Measurements from ENCODE around the gene ZNFX1. TPM values are rescaled to one million over a fixed set of nuclear protein-coding genes. Genes with fewer than 3 reads are reported as not detected.
"Not testable (repeated sequence)": the region's sequence is repeated elsewhere in the genome, so short reads cannot be mapped to it uniquely, and the experiment has no call there.

Gene ZNFX1
- total RNA-seq, 1 donor from 2014 or later: 10.7 TPM

- no peaks in the 10 kb centered on the region for H3K36me3 Mint-ChIP-seq (ENCODE audit: insufficient read depth)
- DNase-seq (ENCODE audit: low spot score, unreplicated experiment): no peak
- H3K9me3 Mint-ChIP-seq (ENCODE audit: low read depth): peaks cover 6% of the 10 kb centered on the region
- no peaks in the 10 kb centered on the region for H3K4me1 Mint-ChIP-seq (ENCODE audit: low read depth)
- H3K4me3 Mint-ChIP-seq (ENCODE audit: low read depth): no peak overlapping the region
- H3K27me3 Mint-ChIP-seq: no peaks in the 10 kb centered on the region
- TF ChIP-seq CTCF (IDR thresholded peaks at IDR 0.05; ENCODE audit: unreplicated experiment): no peak
- H3K27ac Mint-ChIP-seq: no peak overlapping the region
These were observed 70.8 kb downstream of the ZNFX1 start for GRCh38 chr20:49207076-49207475.

- Mint-ChIP-seq H3K4me3 (ENCODE audit: low read depth) (no peak overlapping the region), H3K36me3 (ENCODE audit: insufficient read depth) (no peaks in the 10 kb centered on the region), H3K4me1 (ENCODE audit: low read depth) (no peaks in the 10 kb centered on the region), H3K27me3 (no peaks in the 10 kb centered on the region), H3K9me3 (ENCODE audit: low read depth) (peaks cover 3% of the 10 kb centered on the region), H3K27ac (no peak overlapping the region)
- no peak for DNase-seq (ENCODE audit: low spot score, unreplicated experiment)
- no peak for TF ChIP-seq CTCF (IDR thresholded peaks at IDR 0.05; ENCODE audit: unreplicated experiment)
These were observed 74.1 kb downstream of the ZNFX1 start for GRCh38 chr20:49203746-49204145.

GRCh38 chr20:49203011-49203410 is 74.8 kb downstream of the ZNFX1 start:
- Mint-ChIP-seq H3K36me3 (ENCODE audit: insufficient read depth) (no peaks in the 10 kb centered on the region), H3K9me3 (ENCODE audit: low read depth) (peaks cover 3% of the 10 kb centered on the region), H3K27me3 (no peaks in the 10 kb centered on the region), H3K27ac (no peak overlapping the region), H3K4me3 (ENCODE audit: low read depth) (no peak overlapping the region), H3K4me1 (ENCODE audit: low read depth) (no peaks in the 10 kb centered on the region)
- no peak for TF ChIP-seq CTCF (IDR thresholded peaks at IDR 0.05; ENCODE audit: unreplicated experiment)
- DNase-seq (ENCODE audit: low spot score, unreplicated experiment): no peak

GRCh38 chr20:49199729-49200293 is 78.0 kb downstream of the ZNFX1 start:
- TF ChIP-seq CTCF (IDR thresholded peaks at IDR 0.05; ENCODE audit: unreplicated experiment): no peak
- no peaks in the 10 kb centered on the region for H3K27me3 Mint-ChIP-seq
- H3K4me1 Mint-ChIP-seq (ENCODE audit: low read depth): no peaks in the 10 kb centered on the region
- peaks cover 3% of the 10 kb centered on the region for H3K9me3 Mint-ChIP-seq (ENCODE audit: low read depth)
- H3K27ac Mint-ChIP-seq: no peak overlapping the region
- no peaks in the 10 kb centered on the region for H3K36me3 Mint-ChIP-seq (ENCODE audit: insufficient read depth)
- no peak for DNase-seq (ENCODE audit: low spot score, unreplicated experiment)
- H3K4me3 Mint-ChIP-seq (ENCODE audit: low read depth): no peak overlapping the region

GRCh38 chr20:49192944-49193518 is 84.8 kb downstream of the ZNFX1 start:
- not testable (repeated sequence) for H3K4me3 Mint-ChIP-seq (ENCODE audit: low read depth); H3K4me1 Mint-ChIP-seq (ENCODE audit: low read depth); H3K27ac Mint-ChIP-seq; H3K9me3 Mint-ChIP-seq (ENCODE audit: low read depth); H3K27me3 Mint-ChIP-seq; H3K36me3 Mint-ChIP-seq (ENCODE audit: insufficient read depth); DNase-seq (ENCODE audit: low spot score, unreplicated experiment)

Other genes with a start within 250 kb of the ZNFX1 start
- gene CSE1L, start 231.7 kb downstream of the ZNFX1 start, total RNA-seq: 99.9 and 100 TPM in 2 replicates
- gene STAU1, start 89.7 kb downstream of the ZNFX1 start, total RNA-seq: 86.5 and 93.9 TPM in 2 replicates
- gene DDX27, start 58.6 kb downstream of the ZNFX1 start, total RNA-seq: 41.7 and 46.0 TPM in 2 replicates
- 0.98 and 1.8 TPM in 2 replicates for gene KCNB1, start 204.6 kb upstream of the ZNFX1 start, total RNA-seq

All from progenitor cell of endocrine pancreas (in vitro differentiated cells).